ENCODE data around the gene RDX. TPM values are rescaled to one million over a fixed set of nuclear protein-coding genes. Genes with fewer than 3 reads are reported as not detected.
"Not testable (repeated sequence)": the region's sequence is repeated elsewhere in the genome, so short reads cannot be mapped to it uniquely, and the experiment has no call there.

RDX gene
- total RNA-seq, 2 donors from 2014 or later = 97.5 to 100 TPM

DNA sequence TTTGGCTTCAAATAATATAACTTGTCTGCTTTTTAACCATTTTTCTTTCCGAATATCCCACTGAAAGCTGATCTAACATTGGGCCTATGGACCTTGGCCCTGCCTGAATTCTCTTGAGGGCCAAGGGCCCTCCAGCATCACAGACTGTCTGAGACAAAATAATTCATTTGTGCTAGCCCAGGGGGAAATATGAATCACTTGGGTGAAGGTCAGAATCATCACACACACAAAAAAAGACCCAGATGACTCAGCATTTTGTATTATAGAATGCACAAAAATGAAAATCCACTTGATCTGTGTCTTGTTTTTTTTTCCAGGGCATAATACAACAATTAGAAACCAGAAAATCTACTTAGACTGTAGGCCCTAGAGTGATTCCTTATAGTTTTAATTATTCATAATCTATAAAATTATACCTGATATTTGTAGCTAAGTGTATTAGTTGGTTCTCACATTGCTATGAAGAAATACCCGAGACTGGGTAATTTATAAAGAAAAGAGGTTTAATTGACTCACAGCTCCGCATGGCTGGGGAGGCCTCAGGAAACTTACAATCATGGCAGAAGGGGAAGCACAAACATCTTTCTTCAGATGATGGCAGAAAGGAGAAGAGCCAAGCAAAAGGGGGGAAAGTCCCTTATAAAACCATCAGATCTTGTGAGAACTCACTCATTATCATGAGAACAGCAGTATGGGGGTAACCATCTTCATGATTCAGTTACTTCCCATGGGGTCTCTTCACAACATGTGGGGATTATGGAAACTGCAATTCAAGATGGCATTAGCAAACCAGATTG, 15.6 kb upstream of the RDX start:
- ATAC-seq = no peak
- no peak for DNase-seq
- intact Hi-C loops (cut with DNase I) = no loop called here

DNA sequence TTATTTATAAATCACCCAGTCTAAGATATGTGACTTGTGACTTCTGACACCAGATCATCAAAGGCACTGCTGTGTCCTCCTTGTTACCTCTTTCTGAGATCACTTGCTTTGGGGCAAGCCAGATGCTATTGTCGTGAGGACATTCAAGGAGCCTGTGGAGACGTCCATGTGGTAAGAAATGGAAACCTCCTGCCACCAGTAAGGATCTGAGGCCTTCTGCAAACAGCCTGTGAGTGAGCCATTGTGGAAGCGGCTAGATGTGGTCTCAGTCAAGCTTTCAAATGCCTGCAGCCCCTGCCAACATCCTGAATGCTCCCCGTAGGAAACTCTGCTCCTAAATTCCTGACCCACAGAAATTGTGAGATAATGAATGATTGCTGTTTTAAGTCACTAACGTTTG, 11.7 kb upstream of the RDX start:
- DNase-seq (no peak), ATAC-seq (no peak)
- intact Hi-C loops (cut with DNase I) = no loop called here

DNA sequence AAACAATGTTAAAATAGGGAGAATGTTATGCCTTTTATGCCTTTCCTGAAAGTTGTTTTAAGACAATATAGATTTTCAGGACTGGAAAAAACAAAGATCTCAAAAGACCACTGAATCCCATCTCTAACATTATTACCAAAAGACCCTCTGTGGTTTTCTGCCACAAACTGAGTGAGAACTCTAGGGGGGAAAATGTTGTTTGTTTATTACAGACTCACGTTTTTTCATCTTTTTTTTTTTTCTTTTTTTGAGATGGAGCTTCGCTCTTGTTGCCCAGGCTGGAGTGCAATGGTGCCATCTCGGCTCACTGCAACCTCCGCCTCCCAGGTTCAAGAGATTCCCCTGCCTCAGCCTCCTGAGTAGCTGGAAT, 9.6 kb upstream of the RDX start:
- intact Hi-C loops (cut with DNase I); DNase-seq; ATAC-seq: not testable (repeated sequence)

DNA sequence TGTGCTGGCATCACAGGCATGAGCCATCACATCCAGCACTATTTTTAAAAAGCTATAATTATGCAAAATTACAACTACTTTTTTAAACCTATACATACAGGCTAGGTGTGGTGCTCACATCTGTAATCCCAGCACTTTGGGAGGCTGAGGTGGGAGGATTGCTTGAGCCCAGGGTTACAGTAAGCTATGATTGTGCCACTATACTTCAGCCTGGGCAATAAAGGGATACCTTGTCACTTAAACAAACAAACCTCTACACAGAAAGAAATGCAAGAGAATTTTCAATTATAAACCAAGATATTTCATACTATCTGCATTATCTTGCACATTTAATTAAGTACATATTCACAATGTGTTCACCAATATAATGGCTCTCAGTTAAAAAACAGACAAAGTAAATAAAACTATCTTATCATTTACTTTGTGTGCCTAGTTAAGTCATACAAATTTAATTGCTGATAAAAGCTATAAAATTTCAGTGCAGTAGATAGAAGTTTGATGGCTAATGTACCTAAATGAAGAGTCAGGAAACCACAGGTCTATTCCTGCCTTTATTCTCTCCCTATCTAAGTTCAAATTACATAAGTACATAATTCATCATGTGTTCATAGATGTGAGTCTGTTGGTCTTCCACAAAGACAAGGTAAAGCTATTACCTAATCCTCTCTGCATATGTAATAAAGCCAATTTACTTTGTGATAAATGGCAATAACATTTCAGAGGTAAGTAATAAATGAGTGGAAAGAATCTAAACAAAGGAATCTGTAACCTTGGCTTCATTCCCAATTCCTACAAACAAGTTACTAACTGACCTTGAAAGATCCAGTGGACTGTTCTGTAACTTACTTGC, 9.0 kb upstream of the RDX start:
- intact Hi-C loops (cut with DNase I) = no loop called here
- ATAC-seq (no peak), DNase-seq (no peak)

DNA sequence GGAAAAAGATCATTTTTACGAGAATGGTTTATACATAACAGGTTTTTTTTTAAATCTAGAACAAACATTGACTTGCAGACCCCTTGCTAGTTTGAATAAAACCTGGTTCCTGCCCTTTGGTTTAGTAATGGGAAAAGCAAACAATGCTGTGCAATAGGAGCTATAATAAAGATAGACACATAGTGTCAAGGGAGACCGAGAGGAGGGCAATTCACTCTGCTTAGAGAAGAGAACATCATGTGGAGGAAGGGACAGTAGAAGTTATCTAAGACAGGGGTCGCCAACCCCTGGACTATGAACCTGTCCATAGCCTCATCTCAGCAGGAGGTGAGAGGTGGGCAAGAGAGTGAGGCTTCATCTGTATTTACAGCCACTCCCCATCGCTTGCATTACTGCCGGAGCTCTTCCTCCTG, 7.0 kb upstream of the RDX start:
- DNase-seq = no peak
- ATAC-seq = no peak
- intact Hi-C loops (cut with DNase I) = no loop called here

DNA sequence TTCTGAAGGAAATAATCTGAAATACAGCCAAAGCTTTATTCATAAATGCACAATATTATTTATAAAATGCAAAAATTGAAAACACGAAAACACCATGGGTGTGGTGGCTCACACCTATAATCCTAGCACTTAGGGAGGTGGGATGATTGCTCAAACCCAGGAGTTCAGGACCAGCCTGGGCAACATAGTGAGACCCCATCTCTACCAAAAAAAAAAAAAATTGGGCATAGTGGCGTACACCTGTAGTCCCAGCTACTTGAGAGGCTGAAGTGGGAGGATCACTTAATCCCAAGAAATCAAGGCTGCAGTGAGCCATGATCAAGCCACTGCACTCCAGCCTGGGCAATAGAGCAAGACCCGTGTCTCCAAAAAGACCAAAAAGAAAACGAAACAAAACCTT, 5.2 kb upstream of the RDX start:
- intact Hi-C loops (cut with DNase I) = no loop called here
- ATAC-seq = no peak

DNA sequence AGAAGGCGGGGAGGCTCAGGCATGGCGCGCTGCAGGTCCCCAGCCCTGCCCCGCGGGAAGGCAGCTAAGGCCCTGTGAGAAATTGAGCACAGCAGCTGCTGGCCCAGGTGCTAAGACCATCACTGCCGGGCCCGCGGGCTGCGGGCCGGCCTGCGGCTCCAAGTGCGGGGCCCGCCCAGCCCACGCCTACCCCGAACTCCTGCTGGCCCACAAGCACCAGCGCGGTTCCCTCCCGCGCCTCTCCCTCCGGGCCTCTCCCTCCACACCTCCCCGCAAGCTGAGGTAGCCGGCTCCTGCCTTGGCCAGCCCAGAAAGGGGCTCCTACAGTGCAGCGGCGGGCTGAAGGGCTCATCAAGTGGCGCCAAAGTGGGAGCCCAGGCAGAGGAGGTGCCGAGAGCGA, 4.6 kb upstream of the RDX start:
- DNase-seq (no peak), ATAC-seq (no peak)
- intact Hi-C loops (cut with DNase I) = no loop called here

More for the DNA sequence above, 5.2 kb upstream of the RDX start:
- no peak for DNase-seq

DNA sequence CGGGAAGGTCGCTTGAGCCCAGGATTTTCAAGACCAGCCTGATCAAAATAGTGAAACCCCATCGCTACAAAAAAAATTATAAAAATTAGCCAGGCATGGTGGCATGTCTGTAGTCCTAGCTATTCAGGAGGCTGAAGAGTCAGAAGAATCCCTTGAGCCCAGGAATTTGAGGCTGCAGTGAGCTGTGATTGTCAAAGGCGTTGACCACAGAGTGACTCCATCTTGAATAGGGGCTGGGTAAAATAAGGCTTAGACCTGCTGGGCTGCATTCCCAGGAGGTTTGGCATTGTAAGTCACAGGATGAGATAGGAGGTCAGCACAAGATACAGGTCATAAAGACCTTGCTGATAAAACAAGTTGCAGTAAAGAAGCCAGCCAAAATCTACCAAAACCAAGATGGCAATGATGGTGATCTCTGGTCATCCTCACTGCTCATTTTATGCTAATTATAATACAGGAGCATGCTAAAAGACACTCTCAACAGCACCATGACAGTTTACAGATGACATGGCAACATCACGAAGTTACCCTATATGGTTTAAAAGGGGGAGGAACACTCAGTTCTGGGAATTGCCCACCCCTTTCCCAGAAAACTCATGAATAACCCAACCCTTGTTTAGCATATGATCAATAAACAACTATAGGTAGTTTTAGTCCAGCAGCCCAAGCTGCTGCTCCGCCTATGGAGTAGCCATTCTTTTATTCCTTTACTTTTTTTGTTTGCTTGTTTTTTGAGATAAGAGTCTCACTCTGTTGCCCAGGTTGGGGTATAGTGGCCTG, 2.8 kb upstream of the RDX start:
- no peak for DNase-seq
- intact Hi-C loops (cut with DNase I) = loop anchor here in 1 of 2 donors (5.0 kb wide), 1 partner anchor 73 kb away; no protein-coding TSS in a partner anchor
- no peak for ATAC-seq

DNA sequence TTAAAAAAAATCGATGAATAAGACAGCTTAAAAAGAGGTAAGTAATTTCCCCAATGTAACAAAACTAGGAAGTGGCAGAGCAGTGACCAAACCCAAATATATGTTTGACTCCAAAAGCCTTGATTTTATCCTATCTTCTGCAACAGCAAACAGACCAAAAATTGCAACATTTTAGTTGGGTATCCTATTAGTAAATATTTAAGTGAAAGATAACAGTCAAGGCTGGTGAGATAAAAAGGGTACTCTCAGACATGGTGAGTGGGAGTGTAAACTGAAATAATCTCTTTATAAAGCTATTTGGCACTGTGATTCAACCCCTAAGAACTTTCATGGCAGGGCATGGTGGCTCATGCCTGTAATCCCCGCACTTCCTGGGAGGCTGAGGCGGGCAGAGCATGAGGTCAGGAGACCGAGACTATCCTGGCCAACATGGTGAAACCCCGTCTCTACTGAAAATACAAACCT, 1.9 kb upstream of the RDX start:
- DNase-seq (no peak), ATAC-seq (peak in 1 of 2 donors; percentile 5)
- intact Hi-C loops (cut with DNase I) = loop anchor here in 1 of 2 donors (5.0 kb wide), 1 partner anchor 74 kb away; no protein-coding TSS in a partner anchor

DNA sequence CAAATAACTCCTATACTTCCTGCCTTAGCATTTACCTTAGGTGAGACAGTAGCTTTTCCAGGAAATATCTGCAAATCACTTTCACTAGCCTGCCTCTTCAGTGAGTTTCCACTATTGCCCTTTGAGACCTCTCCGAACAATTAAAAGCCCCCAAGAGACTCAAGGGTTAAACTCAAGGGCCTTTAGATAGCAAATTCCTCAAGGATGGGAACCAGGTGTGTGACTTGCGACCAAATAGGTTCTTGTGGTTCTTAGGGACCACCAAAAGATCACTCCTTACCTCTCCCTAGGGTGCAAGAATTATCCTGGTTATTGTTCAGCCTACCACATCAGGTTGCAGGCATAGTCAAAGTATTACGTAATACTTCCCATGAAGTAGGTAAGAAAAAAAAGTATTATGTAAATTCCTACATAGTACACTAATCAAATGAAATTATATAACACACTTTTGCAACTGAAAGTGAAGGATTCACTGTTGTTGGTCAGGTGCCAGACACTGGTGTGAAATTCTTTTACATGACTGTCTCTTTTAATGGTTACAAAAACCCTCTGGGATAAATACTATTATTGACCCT, 1.4 kb upstream of the RDX start:
- DNase-seq = no peak
- intact Hi-C loops (cut with DNase I) = loop anchor here in 1 of 2 donors (5.0 kb wide), 1 partner anchor 74 kb away; no protein-coding TSS in a partner anchor
- ATAC-seq = peak in 1 of 2 donors; percentile 17

DNA sequence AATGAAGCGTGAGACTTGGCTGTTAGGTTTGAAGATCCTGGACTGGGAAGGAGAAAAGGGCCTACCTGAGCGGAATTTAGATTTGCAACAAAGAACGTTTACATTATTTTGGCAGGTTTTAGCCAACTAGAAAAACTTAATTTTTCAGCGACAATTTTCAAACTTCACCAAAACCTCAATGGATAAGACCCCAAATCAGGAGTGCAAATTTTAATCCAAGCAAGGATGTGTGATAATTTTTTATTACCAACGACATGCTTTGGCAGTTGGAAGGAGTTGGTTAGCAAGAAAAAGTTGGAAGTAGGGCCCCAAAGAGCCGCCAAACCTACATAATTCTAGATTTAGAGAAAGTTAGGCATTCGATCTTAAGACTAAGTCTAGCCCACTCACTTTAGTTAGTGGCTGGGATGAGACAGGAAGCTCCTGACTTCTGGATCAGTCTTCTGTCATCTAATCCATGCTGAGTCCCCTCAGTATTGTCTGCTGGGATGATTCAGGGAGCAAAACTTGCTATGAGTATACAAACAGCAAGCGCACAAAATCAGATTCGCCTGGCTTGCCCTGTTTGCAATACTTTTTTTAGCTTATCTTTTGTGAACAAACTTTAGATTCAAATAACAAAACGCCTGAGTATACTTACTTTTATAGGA, 787 bp upstream of the RDX start:
- DNase-seq (no peak), ATAC-seq (no peak)
- intact Hi-C loops (cut with DNase I) = loop anchor here in 1 of 2 donors (5.0 kb wide), 1 partner anchor 75 kb away; no protein-coding TSS in a partner anchor

DNA sequence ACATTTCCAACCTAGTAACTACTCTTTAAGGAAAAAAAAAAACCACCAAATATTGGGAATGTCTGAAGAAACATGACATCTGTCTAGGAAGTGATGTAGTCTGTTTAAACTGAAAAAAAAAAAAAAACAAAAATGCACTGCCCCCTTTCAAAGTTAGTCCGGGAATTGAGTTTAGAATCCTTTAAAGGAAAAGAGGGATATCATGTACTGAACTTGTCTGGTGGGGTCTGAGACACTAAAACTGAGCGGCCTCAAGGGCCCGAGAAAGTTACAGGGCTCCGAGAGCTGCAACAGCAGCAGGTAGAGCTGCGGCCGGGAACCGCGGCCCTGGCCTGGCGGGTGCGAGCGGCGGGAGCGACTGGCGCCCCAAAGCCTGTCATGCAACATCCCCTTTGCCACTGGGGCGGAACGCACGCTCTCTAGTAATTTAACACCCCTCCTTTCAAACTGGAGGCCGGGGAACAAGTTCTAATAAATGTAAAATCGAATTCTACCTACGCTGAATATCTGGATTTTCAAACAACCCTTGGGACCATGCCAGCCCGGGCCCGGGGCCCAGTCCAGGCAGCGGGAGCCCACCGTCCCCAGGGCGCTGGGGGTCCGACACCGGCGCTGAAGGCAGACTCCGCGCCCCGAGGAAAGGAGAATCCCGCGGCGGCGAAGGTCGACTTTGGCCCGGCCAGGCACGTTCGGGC, 736 bp downstream of the RDX start:
- peak; percentile 56 for DNase-seq
- peak; percentile 65 to 68 for ATAC-seq
- intact Hi-C loops (cut with DNase I) = loop anchor here in 1 of 2 donors (5.0 kb wide), 1 partner anchor 77 kb away; no protein-coding TSS in a partner anchor

DNA sequence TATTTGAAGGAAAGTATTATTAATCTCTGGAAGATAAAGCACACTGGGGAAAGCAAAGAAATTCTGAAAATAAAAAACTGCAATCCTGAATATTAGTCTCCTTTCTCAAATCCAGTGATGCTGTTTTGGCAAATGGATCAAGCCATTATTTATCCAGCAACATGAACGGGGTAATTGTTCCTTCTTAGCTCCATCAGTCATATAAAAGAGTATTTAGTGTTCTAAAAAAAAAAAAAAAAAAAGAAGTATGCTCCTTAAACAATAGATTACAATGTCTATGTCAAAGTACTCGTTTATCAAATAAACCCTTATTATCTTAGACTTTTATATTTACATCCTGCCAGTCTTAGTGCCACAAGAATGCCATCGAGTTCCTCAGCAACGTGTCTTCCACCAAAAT, 1.3 kb downstream of the RDX start:
- intact Hi-C loops (cut with DNase I) = loop anchor here in 1 of 2 donors (5.0 kb wide), 1 partner anchor 77 kb away; no protein-coding TSS in a partner anchor
- ATAC-seq (no peak), DNase-seq (no peak)

DNA sequence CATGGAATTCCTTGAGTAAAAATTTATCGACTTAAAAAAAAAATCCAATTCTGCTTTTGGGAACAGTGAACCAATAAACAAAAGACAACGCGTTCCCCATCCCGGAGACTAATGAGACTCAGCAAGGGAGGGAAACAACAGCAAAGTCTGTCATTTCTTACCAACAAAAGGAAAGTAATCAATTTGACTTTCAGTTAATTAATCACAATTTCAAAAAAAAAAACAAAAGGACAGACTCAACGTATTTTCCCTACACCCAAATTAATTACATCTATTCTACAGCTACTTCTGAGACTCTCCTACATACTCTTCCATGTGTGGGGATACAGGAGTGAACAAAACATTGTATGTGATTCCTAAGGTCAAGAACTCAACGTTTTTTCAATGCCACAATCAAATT, 1.9 kb downstream of the RDX start:
- ATAC-seq = no peak
- no peak for DNase-seq
- intact Hi-C loops (cut with DNase I) = no loop called here

DNA sequence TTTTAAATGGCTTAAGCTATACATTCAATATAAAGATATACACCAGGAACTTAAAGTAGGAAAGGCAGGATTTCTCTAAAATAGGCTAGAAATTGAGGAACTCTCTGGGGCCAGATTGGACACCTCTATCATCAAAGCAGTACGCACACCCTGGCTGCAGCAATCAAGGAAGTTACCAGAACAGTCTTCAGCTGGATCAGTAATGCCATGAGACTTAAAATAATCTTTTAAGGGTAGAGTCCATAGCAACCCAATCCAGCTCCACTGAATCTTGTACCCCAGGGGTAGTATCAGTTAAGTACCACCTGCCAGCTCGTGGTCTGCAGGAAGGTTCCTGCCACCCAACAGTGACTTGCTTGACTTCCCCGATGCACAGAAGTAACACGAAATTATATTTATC, 3.0 kb downstream of the RDX start:
- intact Hi-C loops (cut with DNase I) = no loop called here
- no peak for ATAC-seq

DNA sequence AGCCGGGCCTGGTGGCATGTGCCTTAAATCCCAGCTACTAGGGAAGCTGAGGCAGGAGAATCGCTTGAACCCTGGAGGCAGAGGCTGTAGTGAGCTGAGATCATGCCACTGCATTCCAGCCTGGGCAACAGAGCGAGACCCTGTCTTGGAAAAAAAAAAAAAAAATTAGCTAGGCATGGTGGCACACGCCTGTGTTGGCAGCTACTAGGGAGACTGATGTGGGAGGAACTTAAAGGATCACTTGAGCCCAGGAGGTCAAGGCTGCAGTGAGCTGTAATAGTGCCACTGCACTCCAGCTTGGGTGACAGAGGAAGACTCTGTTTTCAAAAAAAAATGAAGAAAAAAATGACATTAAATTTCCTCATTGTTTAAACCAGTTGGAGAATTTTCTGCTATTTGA, 4.3 kb downstream of the RDX start:
- ATAC-seq; DNase-seq; intact Hi-C loops (cut with DNase I): not testable (repeated sequence)

More for the DNA sequence above, 3.0 kb downstream of the RDX start:
- DNase-seq = no peak

DNA sequence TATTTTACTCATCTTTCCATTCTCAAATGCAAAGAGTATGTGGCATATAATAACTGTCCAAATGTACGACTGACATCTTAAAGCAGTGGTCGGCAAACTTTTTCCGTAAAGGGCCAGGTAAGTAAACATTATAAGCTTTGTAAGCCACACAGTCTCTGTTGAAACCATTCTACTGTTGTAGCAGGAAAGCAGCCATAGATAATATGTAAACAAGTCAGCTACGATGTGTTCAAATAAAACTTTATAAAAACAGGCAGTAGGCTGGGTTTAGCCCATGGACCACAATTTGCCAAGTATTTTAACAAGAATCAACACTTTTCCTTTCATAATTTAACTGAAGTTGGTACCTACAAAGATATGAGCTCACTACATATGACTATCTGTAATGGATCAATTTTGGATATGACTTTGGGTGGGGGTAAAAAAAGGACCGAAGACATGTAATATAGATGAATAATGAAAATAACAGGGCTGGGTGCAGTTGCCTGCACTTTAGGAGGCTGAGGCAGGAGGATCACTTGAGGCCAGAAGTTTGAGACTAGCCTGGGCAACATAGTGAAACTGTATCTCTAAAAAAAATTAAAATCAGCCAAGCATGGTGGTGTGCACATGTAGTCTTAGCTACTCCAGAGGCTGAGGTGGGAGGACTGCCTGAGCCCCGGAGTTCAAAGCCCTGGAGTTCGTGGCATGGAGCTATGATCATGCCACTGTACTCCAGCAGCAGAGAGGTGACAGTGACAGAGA, 5.7 kb downstream of the RDX start:
- intact Hi-C loops (cut with DNase I) = no loop called here
- DNase-seq = no peak

More for the DNA sequence above, 5.7 kb downstream of the RDX start:
- ATAC-seq = no peak
